Gastroesophageal sphincter (tissue), 4 donors: Measurements from ENCODE around the gene CTNNA2. TPM values are rescaled to one million over a fixed set of nuclear protein-coding genes. Genes with fewer than 3 reads are reported as not detected.

Experiments used
- ATAC-seq: fragments of 150-250 bp; one replicate; pipeline ENCODE4 v1.9.1; 2016; ENCODE audit warnings: mild to moderate bottlenecking, moderate library complexity
- H3K27ac ChIP-seq, 4 donors: fragments of 200-600 bp; sonication (generic) in 3 of 4; 1 replicate in 3 of 4; 2 replicates in 1 of 4; pipeline ENCODE4 v1.5.1; 2016 to 2019
- H3K27me3 ChIP-seq: fragments of 200-600 bp; sonication (generic); one replicate; pipeline ENCODE4 v1.5.1; 2019
- H3K36me3 ChIP-seq, 2 donors: fragments of 200-600 bp; sonication (generic); one replicate each; pipeline ENCODE4 v1.5.1; 2019; ENCODE audit warnings: control low read depth in 1 of 2
- H3K4me1 ChIP-seq, 3 donors: fragments of 200-600 bp; sonication (generic); 1 replicate in 2 of 3; 2 replicates in 1 of 3; pipeline ENCODE4 v1.5.1; 2016 to 2019; ENCODE audit warnings: control low read depth in 2 of 3
- H3K4me3 ChIP-seq, 2 donors: fragments of 200-600 bp; sonication (generic); one replicate each; pipeline ENCODE4 v1.5.1; 2019; ENCODE audit warnings: mild to moderate bottlenecking in 1 of 2, moderate library complexity in 1 of 2
- H3K9me3 ChIP-seq, 3 donors: fragments of 200-600 bp; sonication (generic); one replicate each; pipeline ENCODE4 v1.5.1; 2017 to 2019; ENCODE audit warnings: control low read depth in 2 of 3
- EP300 ChIP-seq: sonication (generic); formaldehyde crosslinking; IDR thresholded peaks from one replicate; pipeline ENCODE4 v1.6.1; 2017; ENCODE audit warnings: antibody characterized with exemption, mild to moderate bottlenecking
- POLR2A ChIP-seq, 2 donors: fragments of 450-650 bp; IDR thresholded peaks; one replicate each; pipeline ENCODE4 v1.6.1; 2017; ENCODE audit warnings: antibody characterized with exemption in 2 of 2, mild to moderate bottlenecking in 2 of 2, moderate library complexity in 1 of 2
- POLR2AphosphoS5 ChIP-seq: sonication (generic); formaldehyde crosslinking; IDR thresholded peaks from one replicate; pipeline ENCODE4 v1.6.1; 2017; ENCODE audit warnings: antibody characterized with exemption
- WGBS, 2 donors: methylation state at CpG; one replicate each; pipeline ENCODE4 v1.1.5; 2018; ENCODE audit warnings: low coverage in 1 of 2; 5-methylcytosine and 5-hydroxymethylcytosine counted together
- total RNA-seq, 4 donors: library from RNA; depleted of rRNA; stranded (reverse); fragments of >200 nt; gene quantifications; one replicate each; pipeline ENCODE4 v1.1.0, GENCODE V29; 2016
- TF ChIP-seq, protein P1 (sequence below), 4 experiments: fragments of 200-600 bp in 2 of 4; fragments of 450-650 bp in 2 of 4; sonication (generic) in 1 of 4; IDR thresholded peaks; one replicate each; pipeline ENCODE4 v1.5.1; 2017 to 2019; ENCODE audit warnings: antibody characterized with exemption in 4 of 4, mild to moderate bottlenecking in 2 of 4, moderate library complexity in 2 of 4

Gene CTNNA2
- total RNA-seq, 4 donors from 2014 or later: 0.15 to 4.2 (median 0.68) TPM

DNA sequence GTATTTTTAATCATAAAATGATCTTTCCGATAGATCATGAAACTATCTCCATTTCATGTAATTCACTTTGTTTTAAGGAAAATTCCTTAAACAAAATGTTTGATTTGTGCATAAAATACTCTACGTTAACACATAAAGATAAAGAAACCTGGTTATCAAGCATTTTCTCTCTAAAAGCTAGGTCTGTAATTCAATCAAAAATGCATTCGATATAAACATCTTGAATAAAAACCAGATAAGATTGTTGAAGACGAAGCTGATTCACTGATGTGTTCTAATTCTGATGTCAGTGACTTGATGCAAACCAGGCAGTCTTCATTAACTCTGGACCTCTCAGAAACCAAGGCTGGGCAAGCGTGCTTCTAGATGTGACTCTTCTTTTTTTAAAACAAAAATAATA is 245.2 kb downstream of the CTNNA2 start:
- Histone ChIP-seq H3K36me3 (no peaks in the 10 kb centered on the region), H3K27me3 (no peaks in the 10 kb centered on the region), H3K4me3 (no peak overlapping the region), H3K9me3 (no peaks in the 10 kb centered on the region), H3K27ac (no peak overlapping the region), H3K4me1 (no peaks in the 10 kb centered on the region)
- WGBS, 2 donors: 59 to 61% methylated on average over 4 to 5 of the region's 5 CpGs
- ATAC-seq: no peak
- TF ChIP-seq POLR2A (IDR thresholded peaks at IDR 0.05) (no peak), POLR2AphosphoS5 (no peak), EP300 (no peak)
- TF ChIP-seq, protein P1, sequence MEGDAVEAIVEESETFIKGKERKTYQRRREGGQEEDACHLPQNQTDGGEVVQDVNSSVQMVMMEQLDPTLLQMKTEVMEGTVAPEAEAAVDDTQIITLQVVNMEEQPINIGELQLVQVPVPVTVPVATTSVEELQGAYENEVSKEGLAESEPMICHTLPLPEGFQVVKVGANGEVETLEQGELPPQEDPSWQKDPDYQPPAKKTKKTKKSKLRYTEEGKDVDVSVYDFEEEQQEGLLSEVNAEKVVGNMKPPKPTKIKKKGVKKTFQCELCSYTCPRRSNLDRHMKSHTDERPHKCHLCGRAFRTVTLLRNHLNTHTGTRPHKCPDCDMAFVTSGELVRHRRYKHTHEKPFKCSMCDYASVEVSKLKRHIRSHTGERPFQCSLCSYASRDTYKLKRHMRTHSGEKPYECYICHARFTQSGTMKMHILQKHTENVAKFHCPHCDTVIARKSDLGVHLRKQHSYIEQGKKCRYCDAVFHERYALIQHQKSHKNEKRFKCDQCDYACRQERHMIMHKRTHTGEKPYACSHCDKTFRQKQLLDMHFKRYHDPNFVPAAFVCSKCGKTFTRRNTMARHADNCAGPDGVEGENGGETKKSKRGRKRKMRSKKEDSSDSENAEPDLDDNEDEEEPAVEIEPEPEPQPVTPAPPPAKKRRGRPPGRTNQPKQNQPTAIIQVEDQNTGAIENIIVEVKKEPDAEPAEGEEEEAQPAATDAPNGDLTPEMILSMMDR (IDR thresholded peaks at IDR 0.05): no peak

GRCh38 chr2:79758749-79759282 is 246.0 kb downstream of the CTNNA2 start:
- Histone ChIP-seq H3K4me3 (no peak overlapping the region), H3K27ac (no peak overlapping the region), H3K36me3 (no peaks in the 10 kb centered on the region), H3K27me3 (no peaks in the 10 kb centered on the region), H3K9me3 (no peaks in the 10 kb centered on the region), H3K4me1 (no peaks in the 10 kb centered on the region)
- 69 to 81% methylated on average over 4 to 6 of the region's 6 CpGs for WGBS, 2 donors
- TF ChIP-seq, protein P1 (IDR thresholded peaks at IDR 0.05): no peak
- no peak for TF ChIP-seq EP300
- TF ChIP-seq POLR2AphosphoS5: no peak
- no peak for TF ChIP-seq POLR2A (IDR thresholded peaks at IDR 0.05)
- no peak for ATAC-seq

GRCh38 chr2:79770926-79771325 is 258.1 kb downstream of the CTNNA2 start:
- Histone ChIP-seq H3K9me3 (no peaks in the 10 kb centered on the region), H3K36me3 (no peaks in the 10 kb centered on the region), H3K27me3 (no peaks in the 10 kb centered on the region), H3K4me3 (no peak overlapping the region), H3K27ac (no peak overlapping the region), H3K4me1 (no peaks in the 10 kb centered on the region)
- 53 to 74% methylated on average over 3 of the region's 3 CpGs for WGBS, 2 donors
- no peak for ATAC-seq
- TF ChIP-seq POLR2AphosphoS5 (no peak), POLR2A (IDR thresholded peaks at IDR 0.05) (no peak), EP300 (no peak)
- TF ChIP-seq, protein P1 (IDR thresholded peaks at IDR 0.05): no peak

- Histone ChIP-seq H3K27me3 (no peaks in the 10 kb centered on the region), H3K4me3 (no peak overlapping the region), H3K9me3 (no peaks in the 10 kb centered on the region), H3K4me1 (no peaks in the 10 kb centered on the region), H3K27ac (no peak overlapping the region), H3K36me3 (no peaks in the 10 kb centered on the region)
- no peak for ATAC-seq
- TF ChIP-seq EP300 (no peak), POLR2A (IDR thresholded peaks at IDR 0.05) (no peak), POLR2AphosphoS5 (no peak)
- TF ChIP-seq, protein P1 (IDR thresholded peaks at IDR 0.05): no peak
- WGBS, 2 donors: 72 to 100% methylated on average over 1 to 3 of the region's 3 CpGs
These were observed 258.6 kb downstream of the CTNNA2 start for GRCh38 chr2:79771493-79771892.

DNA sequence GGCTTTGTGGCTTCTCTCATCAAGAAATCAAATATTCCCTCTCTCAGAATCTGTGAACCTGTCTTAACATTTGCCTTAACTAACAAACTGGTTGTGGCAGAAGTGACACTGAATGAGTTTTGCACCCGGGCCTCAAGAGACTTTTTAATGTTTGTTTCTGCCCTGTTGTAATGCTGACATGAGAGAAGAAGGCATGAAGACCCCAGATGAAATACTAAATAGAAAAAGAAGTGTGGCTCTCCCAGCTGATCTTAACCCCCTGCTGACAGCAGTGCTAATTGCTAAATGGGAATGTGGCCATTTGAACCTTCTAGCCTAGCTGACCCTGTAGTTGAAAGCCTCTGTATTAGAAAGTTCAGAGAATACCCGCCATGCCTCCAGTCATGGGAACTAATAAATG is 261.2 kb downstream of the CTNNA2 start:
- 89 to 93% methylated on average over 2 of the region's 2 CpGs for WGBS, 2 donors

More for the DNA sequence above, 261.2 kb downstream of the CTNNA2 start:
- no peak for ATAC-seq
- TF ChIP-seq POLR2A (IDR thresholded peaks at IDR 0.05) (no peak), POLR2AphosphoS5 (no peak), EP300 (no peak)
- TF ChIP-seq, protein P1 (IDR thresholded peaks at IDR 0.05): no peak
- Histone ChIP-seq H3K36me3 (no peaks in the 10 kb centered on the region), H3K9me3 (no peaks in the 10 kb centered on the region), H3K4me3 (no peak overlapping the region), H3K27ac (no peak overlapping the region), H3K4me1 (no peaks in the 10 kb centered on the region), H3K27me3 (no peaks in the 10 kb centered on the region)
